ENCODE results near the gene MFRP. TPM values are rescaled to one million over a fixed set of nuclear protein-coding genes. Genes with fewer than 3 reads are reported as not detected.

MFRP gene
- total RNA-seq, 1 experiment from 2014 or later, result not detected

DNA sequence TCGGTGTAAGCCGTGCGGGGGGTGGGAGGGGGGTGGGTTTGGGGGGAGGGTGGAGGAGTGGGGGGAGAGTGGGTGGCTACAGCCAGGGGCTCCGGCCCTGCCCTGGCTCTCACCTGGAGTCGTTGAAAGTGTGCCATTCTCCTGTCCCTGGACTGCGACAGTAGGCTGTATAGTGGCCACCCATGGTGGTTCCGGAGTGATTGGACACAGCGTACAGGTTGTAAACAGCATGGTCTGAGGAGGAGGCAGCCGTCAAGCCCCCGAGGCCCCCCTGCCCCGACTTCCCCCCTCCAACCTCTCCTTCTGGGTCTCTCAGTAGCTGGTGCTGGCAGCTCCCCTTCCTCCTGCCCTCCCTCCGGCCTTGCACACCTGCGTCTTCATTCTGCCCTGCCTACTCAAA, 10.6 kb upstream of the MFRP start:
- H3K9me3 Mint-ChIP-seq (ENCODE audit: unreplicated experiment), result no peaks in the 10 kb centered on the region
- H3K27me3 Mint-ChIP-seq (ENCODE audit: insufficient read depth, unreplicated experiment), result no peaks in the 10 kb centered on the region
- H3K4me3 Mint-ChIP-seq (ENCODE audit: unreplicated experiment), result peak overlapping the region; percentile 79
- H3K4me1 Mint-ChIP-seq (ENCODE audit: insufficient read depth, unreplicated experiment), result peaks cover 46% of the 10 kb centered on the region
- H3K27ac Mint-ChIP-seq (ENCODE audit: low read depth, unreplicated experiment), result no peak overlapping the region
- intact Hi-C loops (cut with micrococcal nuclease), result no loop called here
- peaks cover 11% of the 10 kb centered on the region for H3K36me3 Mint-ChIP-seq (ENCODE audit: insufficient read depth, unreplicated experiment)
- TF ChIP-seq, protein P1, sequence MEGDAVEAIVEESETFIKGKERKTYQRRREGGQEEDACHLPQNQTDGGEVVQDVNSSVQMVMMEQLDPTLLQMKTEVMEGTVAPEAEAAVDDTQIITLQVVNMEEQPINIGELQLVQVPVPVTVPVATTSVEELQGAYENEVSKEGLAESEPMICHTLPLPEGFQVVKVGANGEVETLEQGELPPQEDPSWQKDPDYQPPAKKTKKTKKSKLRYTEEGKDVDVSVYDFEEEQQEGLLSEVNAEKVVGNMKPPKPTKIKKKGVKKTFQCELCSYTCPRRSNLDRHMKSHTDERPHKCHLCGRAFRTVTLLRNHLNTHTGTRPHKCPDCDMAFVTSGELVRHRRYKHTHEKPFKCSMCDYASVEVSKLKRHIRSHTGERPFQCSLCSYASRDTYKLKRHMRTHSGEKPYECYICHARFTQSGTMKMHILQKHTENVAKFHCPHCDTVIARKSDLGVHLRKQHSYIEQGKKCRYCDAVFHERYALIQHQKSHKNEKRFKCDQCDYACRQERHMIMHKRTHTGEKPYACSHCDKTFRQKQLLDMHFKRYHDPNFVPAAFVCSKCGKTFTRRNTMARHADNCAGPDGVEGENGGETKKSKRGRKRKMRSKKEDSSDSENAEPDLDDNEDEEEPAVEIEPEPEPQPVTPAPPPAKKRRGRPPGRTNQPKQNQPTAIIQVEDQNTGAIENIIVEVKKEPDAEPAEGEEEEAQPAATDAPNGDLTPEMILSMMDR (IDR thresholded peaks at IDR 0.05; ENCODE audit: unreplicated experiment), result no peak
- DNase-seq (ENCODE audit: unreplicated experiment), result no peak
- POLR2A ChIA-PET, result interaction anchor here (0.9 to 4.8 kb wide), 3 partner anchors 15 to 190 kb away, joined by 3 to 85 read pairs (median 9); no protein-coding TSS in a partner anchor
- CTCF ChIA-PET, result interaction anchor here (0.6 to 9.2 kb wide), 19 partner anchors 8 to 751 kb away, joined by 3 to 415 read pairs (median 5); partner anchors contain the start of genes MCAM, MFRP and USP2
- BruUV-seq (replicated peaks), result no TSS peak

DNA sequence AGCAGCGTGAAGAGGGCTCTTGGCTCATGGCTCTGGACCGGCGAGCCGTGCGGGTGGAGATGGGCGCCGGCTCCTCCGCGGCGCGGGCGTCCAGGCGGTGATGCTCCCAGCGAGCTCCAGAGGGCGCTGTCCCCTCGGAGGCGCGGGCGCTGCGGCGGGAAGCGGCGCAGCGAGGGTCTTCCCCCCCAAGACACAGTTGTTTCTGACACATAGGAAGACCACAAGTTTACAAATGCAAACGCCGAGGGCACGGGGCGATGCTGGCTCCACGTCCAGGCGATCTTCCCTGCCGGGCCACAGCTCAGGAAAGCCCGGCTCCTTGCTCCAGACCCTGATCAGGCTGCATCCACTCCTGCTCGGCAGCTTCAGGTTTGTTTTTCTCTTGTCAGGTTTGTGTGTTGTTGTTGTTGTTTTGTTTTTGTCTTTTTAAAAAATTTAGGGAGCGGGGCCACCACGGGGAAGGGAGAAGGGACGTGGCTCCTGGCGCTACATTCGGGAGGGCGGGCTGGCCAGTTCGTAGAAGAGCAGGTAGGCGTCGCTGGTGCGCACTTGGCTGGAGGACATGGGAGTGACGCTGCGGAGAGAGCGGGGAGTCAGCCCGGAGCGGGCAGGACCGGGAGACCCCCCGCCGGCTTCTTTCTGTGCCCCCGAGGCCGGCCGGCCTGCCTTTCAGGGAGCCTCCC, 10.0 kb upstream of the MFRP start:
- Mint-ChIP-seq H3K4me3 (ENCODE audit: unreplicated experiment) (peak overlapping the region; percentile 79), H3K36me3 (ENCODE audit: insufficient read depth, unreplicated experiment) (peaks cover 11% of the 10 kb centered on the region), H3K27ac (ENCODE audit: low read depth, unreplicated experiment) (no peak overlapping the region), H3K27me3 (ENCODE audit: insufficient read depth, unreplicated experiment) (no peaks in the 10 kb centered on the region), H3K9me3 (ENCODE audit: unreplicated experiment) (no peaks in the 10 kb centered on the region), H3K4me1 (ENCODE audit: insufficient read depth, unreplicated experiment) (peaks cover 41% of the 10 kb centered on the region)
- intact Hi-C loops (cut with micrococcal nuclease), result loop anchor here (1.0 kb wide), 1 partner anchor 18 kb away; no protein-coding TSS in a partner anchor
- peak; percentile 80 for DNase-seq (ENCODE audit: unreplicated experiment)
- ChIA-PET POLR2A (interaction anchor here (0.7 to 4.8 kb wide), 9 partner anchors 16 to 340 kb away, joined by 3 to 85 read pairs (median 4); partner anchors contain the start of genes USP2 and VPS11), CTCF (interaction anchor here (0.5 to 9.2 kb wide), 44 partner anchors 8 to 806 kb away, joined by 3 to 415 read pairs (median 4); partner anchors contain the start of genes MCAM, MFRP and USP2)
- no TSS peak for BruUV-seq (replicated peaks)
- TF ChIP-seq, protein P1 (IDR thresholded peaks at IDR 0.05; ENCODE audit: unreplicated experiment), result peak; percentile 92

DNA sequence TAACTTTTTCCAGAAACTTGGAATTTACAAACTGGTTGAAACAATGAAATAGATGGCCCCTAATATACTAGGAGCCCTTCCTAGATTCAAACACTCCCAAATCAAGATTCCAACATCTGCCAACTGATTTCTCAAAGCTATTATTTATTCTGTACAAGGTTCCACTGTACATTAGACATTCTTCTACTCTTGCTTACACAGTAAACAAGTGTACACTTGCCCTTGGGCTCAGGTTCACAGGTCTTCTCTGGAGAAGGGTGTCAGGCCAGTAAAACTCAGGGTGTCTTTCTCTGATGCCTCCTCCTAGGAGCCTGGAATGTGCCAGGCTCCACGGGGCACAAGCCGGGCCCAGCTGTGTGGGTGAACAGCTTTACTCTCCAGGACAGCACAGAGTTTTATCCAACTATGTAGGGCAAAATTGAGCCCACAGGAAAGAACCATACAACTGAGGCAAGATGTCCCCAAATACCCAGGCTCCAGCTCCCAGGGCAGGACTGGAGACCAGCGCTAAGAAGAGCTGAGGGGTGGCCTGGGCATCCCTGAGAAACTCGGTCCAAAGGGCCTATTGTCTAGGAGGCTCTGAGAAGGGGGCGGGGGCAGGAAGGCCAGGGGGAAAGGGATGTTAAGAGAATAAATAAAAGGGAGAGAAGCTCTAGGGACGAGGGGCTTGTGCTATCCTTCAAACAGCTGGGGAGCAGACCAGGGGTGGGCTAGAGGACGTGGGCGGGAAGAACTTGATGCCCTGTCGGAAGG, 8.8 kb upstream of the MFRP start:
- no peak for DNase-seq (ENCODE audit: unreplicated experiment)
- Mint-ChIP-seq H3K4me3 (ENCODE audit: unreplicated experiment) (peak overlapping the region; percentile 14), H3K4me1 (ENCODE audit: insufficient read depth, unreplicated experiment) (peaks cover 32% of the 10 kb centered on the region), H3K9me3 (ENCODE audit: unreplicated experiment) (no peaks in the 10 kb centered on the region), H3K36me3 (ENCODE audit: insufficient read depth, unreplicated experiment) (peaks cover 5% of the 10 kb centered on the region), H3K27ac (ENCODE audit: low read depth, unreplicated experiment) (no peak overlapping the region), H3K27me3 (ENCODE audit: insufficient read depth, unreplicated experiment) (no peaks in the 10 kb centered on the region)
- CTCF ChIA-PET, result interaction anchor here (0.6 to 9.2 kb wide), 24 partner anchors 10 to 492 kb away, joined by 3 to 415 read pairs (median 6); partner anchors contain the start of genes MFRP and USP2
- TF ChIP-seq, protein P1 (IDR thresholded peaks at IDR 0.05; ENCODE audit: unreplicated experiment), result no peak
- BruUV-seq (replicated peaks), result no TSS peak
- POLR2A ChIA-PET, result interaction anchor here (0.5 to 4.8 kb wide), 4 partner anchors 17 to 249 kb away, joined by 3 to 85 read pairs (median 6); no protein-coding TSS in a partner anchor
- intact Hi-C loops (cut with micrococcal nuclease), result no loop called here

DNA sequence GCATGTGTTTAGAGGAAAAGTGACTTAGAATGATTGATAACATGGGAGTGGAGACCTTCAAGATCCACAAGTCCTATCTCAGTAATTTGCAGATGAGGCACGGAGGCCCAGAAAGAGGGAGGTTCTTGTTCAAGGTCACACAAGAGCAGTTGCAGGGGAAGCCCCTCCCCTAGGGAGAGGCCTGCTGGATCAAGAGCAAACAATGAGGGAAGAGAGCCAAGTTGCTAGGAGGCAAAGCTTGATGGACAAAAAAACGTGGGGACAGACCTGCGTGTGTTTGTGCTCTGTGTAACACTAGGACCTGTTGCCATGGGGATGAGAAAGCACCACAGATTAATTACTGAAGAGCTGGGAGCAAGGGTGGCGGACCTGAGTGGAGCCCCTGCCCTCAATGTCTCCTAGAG, 6.4 kb upstream of the MFRP start:
- peaks cover 4% of the 10 kb centered on the region for H3K36me3 Mint-ChIP-seq (ENCODE audit: insufficient read depth, unreplicated experiment)
- no peak overlapping the region for H3K4me3 Mint-ChIP-seq (ENCODE audit: unreplicated experiment)
- peak; percentile 63 for DNase-seq (ENCODE audit: unreplicated experiment)
- TF ChIP-seq, protein P1 (IDR thresholded peaks at IDR 0.05; ENCODE audit: unreplicated experiment), result no peak
- H3K9me3 Mint-ChIP-seq (ENCODE audit: unreplicated experiment), result no peaks in the 10 kb centered on the region
- H3K27me3 Mint-ChIP-seq (ENCODE audit: insufficient read depth, unreplicated experiment), result peaks cover under 1% of the 10 kb centered on the region
- POLR2A ChIA-PET, result interaction anchor here (0.7 to 1.7 kb wide), 4 partner anchors 8 to 779 kb away, joined by 3 to 4 read pairs (median 3); partner anchors contain the start of gene RNF26
- no TSS peak for BruUV-seq (replicated peaks)
- H3K27ac Mint-ChIP-seq (ENCODE audit: low read depth, unreplicated experiment), result no peak overlapping the region
- CTCF ChIA-PET, result interaction anchor here (0.6 to 1.8 kb wide), 9 partner anchors 14 to 1155 kb away, joined by 3 to 8 read pairs (median 4); partner anchors contain the start of gene USP2
- intact Hi-C loops (cut with micrococcal nuclease), result no loop called here
- H3K4me1 Mint-ChIP-seq (ENCODE audit: insufficient read depth, unreplicated experiment), result peaks cover 21% of the 10 kb centered on the region
